ENCODE measurements around the gene SLC16A1.

DNA sequence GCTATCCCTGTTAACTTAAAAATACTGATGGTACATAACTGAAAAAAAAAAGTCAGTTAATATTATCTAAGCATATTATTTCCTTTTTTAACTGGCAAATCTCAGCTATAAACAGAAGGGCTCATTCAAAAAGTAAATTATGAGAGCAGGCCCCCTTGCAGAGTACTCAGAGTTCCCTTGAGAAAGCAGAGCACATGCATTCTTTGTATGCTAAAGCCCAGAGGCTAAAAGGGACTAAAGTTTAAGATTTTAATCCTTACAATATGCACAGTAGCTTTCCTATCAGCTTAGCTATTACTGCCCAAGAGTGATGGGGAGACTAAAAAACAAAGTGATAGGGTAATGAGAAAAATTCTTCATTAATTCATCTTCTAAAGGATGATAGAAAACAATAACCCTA lies 18.5 kb downstream of the SLC16A1 start:
- TF ChIP-seq, protein P1, sequence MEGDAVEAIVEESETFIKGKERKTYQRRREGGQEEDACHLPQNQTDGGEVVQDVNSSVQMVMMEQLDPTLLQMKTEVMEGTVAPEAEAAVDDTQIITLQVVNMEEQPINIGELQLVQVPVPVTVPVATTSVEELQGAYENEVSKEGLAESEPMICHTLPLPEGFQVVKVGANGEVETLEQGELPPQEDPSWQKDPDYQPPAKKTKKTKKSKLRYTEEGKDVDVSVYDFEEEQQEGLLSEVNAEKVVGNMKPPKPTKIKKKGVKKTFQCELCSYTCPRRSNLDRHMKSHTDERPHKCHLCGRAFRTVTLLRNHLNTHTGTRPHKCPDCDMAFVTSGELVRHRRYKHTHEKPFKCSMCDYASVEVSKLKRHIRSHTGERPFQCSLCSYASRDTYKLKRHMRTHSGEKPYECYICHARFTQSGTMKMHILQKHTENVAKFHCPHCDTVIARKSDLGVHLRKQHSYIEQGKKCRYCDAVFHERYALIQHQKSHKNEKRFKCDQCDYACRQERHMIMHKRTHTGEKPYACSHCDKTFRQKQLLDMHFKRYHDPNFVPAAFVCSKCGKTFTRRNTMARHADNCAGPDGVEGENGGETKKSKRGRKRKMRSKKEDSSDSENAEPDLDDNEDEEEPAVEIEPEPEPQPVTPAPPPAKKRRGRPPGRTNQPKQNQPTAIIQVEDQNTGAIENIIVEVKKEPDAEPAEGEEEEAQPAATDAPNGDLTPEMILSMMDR (IDR thresholded peaks at IDR 0.05; ENCODE audit: extremely low read depth in 1 of 2, insufficient read depth in 1 of 2, low read depth in 1 of 2, low read length in 2 of 2), result no peak
- no peak for TF ChIP-seq POLR2A (IDR thresholded peaks at IDR 0.05; ENCODE audit: low read depth, low read length)
- no peak for TF ChIP-seq POLR2AphosphoS5 (IDR thresholded peaks at IDR 0.05; ENCODE audit: insufficient read depth, low read depth, low read length)
- TF ChIP-seq, protein P2, sequence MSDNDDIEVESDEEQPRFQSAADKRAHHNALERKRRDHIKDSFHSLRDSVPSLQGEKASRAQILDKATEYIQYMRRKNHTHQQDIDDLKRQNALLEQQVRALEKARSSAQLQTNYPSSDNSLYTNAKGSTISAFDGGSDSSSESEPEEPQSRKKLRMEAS (IDR thresholded peaks at IDR 0.05; ENCODE audit: insufficient read depth, insufficient read length), result no peak
- TF ChIP-seq EZH2 (IDR thresholded peaks at IDR 0.05; ENCODE audit: borderline replicate concordance, low read depth, low read length, severe bottlenecking), result no peak
- no peak for TF ChIP-seq JUN (IDR thresholded peaks at IDR 0.05; ENCODE audit: borderline replicate concordance, insufficient read depth, insufficient read length, low read depth)
- TF ChIP-seq FOS (IDR thresholded peaks at IDR 0.05; ENCODE audit: borderline replicate concordance, insufficient read depth, low read length), result no peak
- no peak for TF ChIP-seq MYC (IDR thresholded peaks at IDR 0.05; ENCODE audit: low read depth, low read length)

Data from endothelial cell of umbilical vein (primary cell).